Stromal cell of bone marrow (primary cell): ENCODE results near the gene COX19.
"Not testable (repeated sequence)": the region's sequence is repeated elsewhere in the genome, so short reads cannot be mapped to it uniquely, and the experiment has no call there.

Experiments
- DNase-seq: peaks from one replicate; pipeline ENCODE4 v3.0.0-alpha.2; 2012; ENCODE audit warnings: low read depth

COX19 gene

DNA sequence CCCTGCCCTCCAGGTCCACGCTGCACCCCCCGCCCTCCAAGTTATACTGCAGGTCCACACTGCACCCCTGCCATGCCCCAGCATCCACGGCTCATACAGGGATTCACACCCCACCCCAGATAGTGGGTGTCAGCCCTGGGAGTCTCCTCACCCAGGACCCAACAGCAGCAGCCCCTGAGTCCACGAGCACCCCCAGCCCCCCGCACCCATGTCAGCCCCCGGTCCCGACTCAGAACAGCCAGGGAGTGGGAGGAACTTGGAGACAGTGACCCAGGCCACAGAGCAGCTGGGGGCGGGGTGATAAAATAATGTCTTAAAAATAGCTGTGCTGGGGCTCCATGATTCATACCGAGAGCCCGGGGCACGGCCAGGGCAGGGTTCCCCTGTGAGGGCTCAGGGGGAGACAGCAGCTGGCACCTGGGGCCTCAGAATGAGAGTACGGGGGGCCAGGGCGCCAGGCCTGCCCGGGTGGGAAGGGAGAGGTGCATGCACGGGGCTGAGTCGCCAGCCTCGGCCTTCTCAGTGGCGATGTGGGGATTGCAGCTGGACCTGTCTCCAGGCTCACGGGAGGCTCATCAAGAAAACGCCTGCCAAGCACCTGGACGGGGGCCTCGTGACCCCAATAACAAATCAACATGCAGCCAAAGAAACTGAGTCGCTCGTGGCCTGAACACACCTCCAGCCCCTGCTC is 50.7 kb downstream of the COX19 start:
- DNase-seq, result no peak

DNA sequence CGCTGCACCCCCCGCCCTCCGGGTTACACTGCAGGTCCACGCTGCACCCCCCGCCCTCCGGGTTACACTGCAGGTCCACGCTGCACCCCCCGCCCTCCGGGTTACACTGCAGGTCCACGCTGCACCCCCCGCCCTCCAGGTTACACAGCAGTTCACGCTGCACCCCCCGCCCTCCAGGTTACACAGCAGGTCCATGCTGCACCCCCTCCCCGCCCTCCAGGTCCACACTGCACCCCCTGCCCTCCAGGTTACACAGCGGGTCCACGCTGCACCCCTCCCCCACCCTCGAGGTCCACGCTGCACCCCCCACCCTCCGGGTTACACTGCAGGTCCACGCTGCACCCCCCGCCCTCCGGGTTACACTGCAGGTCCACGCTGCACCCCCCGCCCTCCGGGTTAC is 51.3 kb downstream of the COX19 start:
- DNase-seq, result not testable (repeated sequence)

DNA sequence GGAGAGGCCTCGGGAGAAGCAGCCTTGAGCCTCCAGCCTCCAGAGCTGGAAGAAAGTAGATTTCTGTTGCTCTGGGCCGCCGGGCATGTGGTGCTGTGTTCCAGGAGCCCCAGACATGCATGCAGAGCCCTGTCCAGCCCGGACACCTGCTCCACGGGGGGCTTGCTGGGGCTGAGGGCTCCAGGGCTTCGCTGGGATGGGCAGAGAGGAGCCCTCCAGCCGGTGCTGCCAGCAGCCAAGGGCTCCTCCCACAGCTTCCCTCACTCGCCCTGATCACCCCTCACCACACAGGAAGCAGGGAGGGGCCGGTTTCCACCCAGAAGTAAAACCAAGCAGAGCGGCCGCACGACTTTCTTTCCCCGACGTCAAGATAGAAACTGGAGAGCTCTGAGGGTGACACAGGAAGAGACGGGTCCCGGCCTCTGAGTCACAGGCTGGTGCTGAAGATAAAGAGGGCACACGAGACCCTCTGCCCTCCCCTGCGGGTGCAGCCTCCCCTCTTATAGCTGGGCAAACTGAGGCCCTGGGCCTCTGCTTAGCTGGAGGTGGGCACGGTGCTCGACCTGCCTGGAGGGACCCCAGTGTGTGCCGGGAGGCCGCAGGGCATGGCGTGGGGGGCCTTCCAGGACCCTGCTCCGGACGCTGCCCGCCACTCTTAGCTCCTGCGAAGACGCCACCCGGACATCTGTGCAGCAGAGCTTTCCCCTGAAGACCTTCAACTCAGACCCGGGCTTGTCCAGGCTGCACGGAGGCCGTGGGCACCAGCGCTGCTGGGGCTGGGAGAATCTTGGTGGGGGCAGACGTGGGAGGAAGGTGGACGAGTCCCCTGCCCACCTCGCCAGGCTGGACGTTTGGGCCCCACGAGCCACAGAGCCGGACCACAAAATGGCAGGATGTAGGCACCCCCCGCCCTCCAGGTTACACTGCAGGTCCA is 52.0 kb downstream of the COX19 start:
- no peak for DNase-seq

GRCh38 chr7:922334-923107 is 52.8 kb downstream of the COX19 start:
- no peak for DNase-seq

DNA sequence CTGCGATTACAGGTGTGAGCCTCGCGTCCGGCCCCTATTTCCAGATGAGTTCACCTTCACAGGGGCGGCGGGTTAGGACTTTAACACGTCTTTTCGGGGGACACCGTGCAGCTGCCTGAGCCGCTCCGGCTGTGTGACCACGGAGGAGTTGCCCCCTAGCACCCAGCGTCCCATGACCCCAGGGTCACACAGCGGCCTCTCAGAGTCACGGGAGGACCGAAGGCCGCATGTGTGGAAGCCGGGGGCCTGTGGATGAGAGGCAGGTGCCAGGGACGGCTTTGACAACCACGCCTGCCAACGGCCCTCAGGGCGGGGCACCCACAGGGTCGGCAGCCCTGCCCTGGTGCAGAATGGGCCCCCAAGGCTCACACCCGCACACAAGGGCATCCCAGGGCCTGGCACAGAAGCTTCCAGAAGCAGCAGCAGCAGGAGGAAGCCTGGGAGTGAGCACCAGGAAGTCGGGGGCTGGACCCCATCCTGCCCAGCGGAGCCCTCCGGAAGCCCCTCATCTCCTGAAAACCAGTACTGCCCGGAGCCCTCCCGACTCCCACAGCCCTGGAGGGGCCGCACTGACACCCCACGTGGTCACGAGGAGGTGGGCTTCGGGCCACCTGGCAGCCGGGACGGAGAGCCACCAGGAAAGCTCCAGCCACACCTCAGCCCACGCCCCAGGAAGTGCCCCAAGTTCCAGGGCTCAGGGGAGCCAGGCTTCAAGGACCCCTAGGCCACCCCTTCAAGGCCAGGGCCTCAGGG is 53.6 kb downstream of the COX19 start:
- DNase-seq, result no peak

DNA sequence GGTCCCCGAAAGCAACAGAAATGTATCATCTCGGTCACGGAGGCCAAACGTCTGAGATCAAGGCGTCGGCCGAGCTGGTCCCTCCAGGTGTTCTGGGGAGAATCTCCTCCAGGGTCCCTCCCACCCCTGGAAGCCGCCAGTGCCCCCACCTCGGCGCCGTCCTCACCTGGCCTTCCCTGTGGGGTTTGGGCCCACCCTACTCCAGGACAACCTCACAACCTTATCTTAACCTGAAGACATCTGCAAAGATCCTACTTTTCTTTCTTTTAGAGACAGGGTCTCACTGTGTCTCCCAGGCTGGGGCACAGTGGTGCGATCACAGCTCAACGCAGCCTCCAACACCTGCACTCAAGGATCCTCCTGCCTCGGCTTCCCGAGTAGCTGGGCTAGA is 54.3 kb downstream of the COX19 start:
- no peak for DNase-seq

DNA sequence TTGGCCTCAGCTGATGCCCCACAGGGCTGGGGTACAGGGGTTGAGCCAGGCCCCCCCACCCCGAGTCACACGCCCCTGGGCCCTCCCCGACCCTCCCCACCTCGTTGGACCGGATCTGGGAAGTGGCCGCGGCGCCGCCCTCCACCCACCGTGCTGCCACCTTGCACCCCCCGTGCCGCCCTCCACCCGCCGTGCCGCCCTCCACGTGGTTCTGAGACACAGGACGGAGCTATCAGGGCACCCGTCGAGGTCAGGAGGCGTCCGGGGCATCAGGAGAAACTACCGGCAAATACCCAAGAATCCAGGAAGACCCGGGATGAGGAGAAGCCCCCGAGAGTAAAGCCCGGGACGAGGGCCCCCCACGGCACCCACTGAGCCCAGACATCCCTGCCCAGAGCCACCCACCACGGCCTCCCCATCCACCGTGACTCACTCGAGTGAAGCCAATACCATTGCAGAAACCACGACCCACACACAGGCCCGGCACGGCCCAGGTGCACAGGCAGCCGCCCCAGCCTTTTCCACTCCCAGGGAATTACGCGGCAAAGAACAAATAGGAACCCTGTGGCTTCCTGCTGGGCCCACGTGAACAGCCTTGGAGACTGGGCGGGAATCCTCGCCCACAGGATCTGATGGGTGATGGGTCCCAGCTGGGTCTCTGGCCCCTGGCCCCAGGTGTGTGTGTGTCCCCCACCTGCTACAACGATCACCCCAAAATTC is 54.8 kb downstream of the COX19 start:
- no peak for DNase-seq

DNA sequence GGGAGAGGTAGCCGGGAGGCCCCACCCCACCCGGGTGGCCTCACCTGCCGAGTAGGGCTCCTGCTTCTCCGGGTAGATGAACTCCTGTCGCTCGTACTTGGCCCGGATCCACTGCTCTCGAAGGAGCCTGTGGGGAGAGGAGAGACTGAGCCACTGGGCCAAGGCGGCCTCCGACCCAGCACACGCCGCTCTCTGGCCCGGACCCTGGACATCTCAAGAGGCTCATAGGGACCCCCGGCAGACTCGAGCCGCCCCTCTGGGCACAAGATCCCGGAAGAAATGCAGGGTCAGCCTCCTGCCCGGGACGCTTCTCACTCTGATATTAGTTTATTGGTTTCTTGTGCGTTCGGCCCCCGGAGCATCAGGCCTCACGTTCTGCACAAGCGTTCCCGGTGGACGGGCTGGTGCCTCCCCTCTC is 55.4 kb downstream of the COX19 start:
- no peak for DNase-seq

- DNase-seq, result no peak
These were observed 56.3 kb downstream of the COX19 start for GRCh38 chr7:919114-919442.

GRCh38 chr7:918441-919113 is 56.8 kb downstream of the COX19 start:
- no peak for DNase-seq

- no peak for DNase-seq
These were observed 57.3 kb downstream of the COX19 start for GRCh38 chr7:918118-918425.

DNA sequence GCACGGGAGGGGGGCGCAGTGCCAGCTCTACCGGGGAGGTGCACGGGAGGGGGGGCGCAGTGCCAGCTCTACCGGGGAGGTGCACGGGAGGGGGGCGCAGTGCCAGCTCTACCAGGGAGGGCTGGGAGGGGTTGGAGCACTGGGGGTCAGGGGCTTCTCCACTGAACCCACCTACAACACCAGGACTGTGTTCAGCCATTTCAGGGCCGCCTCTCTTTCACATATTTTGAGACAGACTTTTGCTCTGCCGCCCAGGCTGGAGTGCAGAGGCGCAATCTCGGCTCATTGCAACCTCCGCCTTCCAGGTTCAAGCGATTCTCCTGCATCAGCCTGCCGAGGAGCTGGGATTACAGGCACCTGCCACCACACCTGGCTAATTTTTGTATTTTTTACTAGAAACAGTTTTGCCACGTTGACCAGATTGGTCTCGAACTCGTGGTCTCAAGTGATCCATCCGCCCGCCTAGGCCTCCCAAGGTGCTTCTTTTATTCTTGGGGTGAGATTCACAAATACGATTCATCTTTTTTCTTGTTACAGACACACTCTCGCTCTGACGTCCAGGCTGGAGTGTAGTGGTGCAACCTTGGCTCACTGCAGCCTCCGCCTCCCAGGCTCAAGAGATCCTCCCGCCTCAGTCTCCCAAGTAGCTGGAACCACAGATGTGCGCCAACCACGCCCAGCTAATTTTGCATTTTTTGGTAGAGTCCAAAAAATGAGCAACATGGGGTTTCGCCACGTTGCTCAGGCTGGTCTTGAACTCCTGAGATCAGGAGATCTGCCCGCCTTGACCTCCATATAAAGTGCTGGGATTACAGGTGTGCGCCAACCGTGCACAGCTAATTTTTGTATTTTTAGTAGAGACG is 57.9 kb downstream of the COX19 start:
- DNase-seq, result no peak

- no peak for DNase-seq
These were observed 58.9 kb downstream of the COX19 start for GRCh38 chr7:916291-916941.
